Putamen (tissue), 1 donor: ENCODE results near the gene NMB.
A peak's percentile ranks its signal among the peaks of the same experiment; 100 is the strongest.
"Not testable (repeated sequence)": the region's sequence is repeated elsewhere in the genome, so short reads cannot be mapped to it uniquely, and the experiment has no call there.

ENCODE experiments used
- DNase-seq: peaks from one replicate; pipeline ENCODE4 v3.0.0-alpha.2; 2016; ENCODE audit warnings: low spot score

NMB gene

GRCh38 chr15:84654689-84655453 is 3.1 kb downstream of the NMB start:
- peak; percentile 90 for DNase-seq

- DNase-seq, result peak; percentile 98
Observed at GRCh38 chr15:84653910-84654688, 3.9 kb downstream of the NMB start, which contains the start of gene WDR73. WDR73 (minus strand) TSS chr15:84654283; CDS start chr15:84654274, 9 bp downstream.

GRCh38 chr15:84653584-84653909 is 4.5 kb downstream of the NMB start:
- DNase-seq, result no peak

- no peak for DNase-seq
Observed at GRCh38 chr15:84649706-84650105, 8.3 kb downstream of the NMB start.

- DNase-seq, result no peak
Observed at GRCh38 chr15:84648539-84648938, 9.5 kb downstream of the NMB start.

- DNase-seq, result no peak
Observed at GRCh38 chr15:84647726-84648125, 10.3 kb downstream of the NMB start.

- DNase-seq, result no peak
Observed at GRCh38 chr15:84645997-84646396, 12.0 kb downstream of the NMB start.

- no peak for DNase-seq
Observed at GRCh38 chr15:84645496-84645895, 12.5 kb downstream of the NMB start.

GRCh38 chr15:84643838-84644237 is 14.2 kb downstream of the NMB start:
- no peak for DNase-seq

- not testable (repeated sequence) for DNase-seq
Observed at GRCh38 chr15:84642640-84643039, 15.4 kb downstream of the NMB start.

GRCh38 chr15:84641871-84642270 is 16.1 kb downstream of the NMB start:
- not testable (repeated sequence) for DNase-seq

- DNase-seq, result no peak
Observed at GRCh38 chr15:84638103-84638502, 19.9 kb downstream of the NMB start.

- no peak for DNase-seq
Observed at GRCh38 chr15:84634228-84634837, 23.7 kb downstream of the NMB start.

GRCh38 chr15:84633311-84634227 is 24.4 kb downstream of the NMB start:
- peak; percentile 71 for DNase-seq

GRCh38 chr15:84631706-84632272 is 26.2 kb downstream of the NMB start:
- DNase-seq, result no peak

GRCh38 chr15:84629033-84629432 is 29.0 kb downstream of the NMB start:
- no peak for DNase-seq

- DNase-seq, result no peak
Observed at GRCh38 chr15:84625123-84625522, 32.9 kb downstream of the NMB start.

- DNase-seq, result no peak
Observed at GRCh38 chr15:84624359-84624758, 33.6 kb downstream of the NMB start.

- no peak for DNase-seq
Observed at GRCh38 chr15:84621358-84621979, 36.5 kb downstream of the NMB start.

GRCh38 chr15:84620626-84621025 is 37.4 kb downstream of the NMB start:
- DNase-seq, result no peak

- no peak for DNase-seq
Observed at GRCh38 chr15:84616235-84616634, 41.8 kb downstream of the NMB start.
